NCI-H226 (cell line): ENCODE results near the gene PEX14.
A peak's percentile ranks its signal among the peaks of the same experiment; 100 is the strongest.
"Not testable (repeated sequence)": the region's sequence is repeated elsewhere in the genome, so short reads cannot be mapped to it uniquely, and the experiment has no call there.

Experiments used
- DNase-seq: peaks from one replicate; pipeline ENCODE4 v3.0.0-alpha.2; 2015

PEX14 gene, protein sequence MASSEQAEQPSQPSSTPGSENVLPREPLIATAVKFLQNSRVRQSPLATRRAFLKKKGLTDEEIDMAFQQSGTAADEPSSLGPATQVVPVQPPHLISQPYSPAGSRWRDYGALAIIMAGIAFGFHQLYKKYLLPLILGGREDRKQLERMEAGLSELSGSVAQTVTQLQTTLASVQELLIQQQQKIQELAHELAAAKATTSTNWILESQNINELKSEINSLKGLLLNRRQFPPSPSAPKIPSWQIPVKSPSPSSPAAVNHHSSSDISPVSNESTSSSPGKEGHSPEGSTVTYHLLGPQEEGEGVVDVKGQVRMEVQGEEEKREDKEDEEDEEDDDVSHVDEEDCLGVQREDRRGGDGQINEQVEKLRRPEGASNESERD

DNA sequence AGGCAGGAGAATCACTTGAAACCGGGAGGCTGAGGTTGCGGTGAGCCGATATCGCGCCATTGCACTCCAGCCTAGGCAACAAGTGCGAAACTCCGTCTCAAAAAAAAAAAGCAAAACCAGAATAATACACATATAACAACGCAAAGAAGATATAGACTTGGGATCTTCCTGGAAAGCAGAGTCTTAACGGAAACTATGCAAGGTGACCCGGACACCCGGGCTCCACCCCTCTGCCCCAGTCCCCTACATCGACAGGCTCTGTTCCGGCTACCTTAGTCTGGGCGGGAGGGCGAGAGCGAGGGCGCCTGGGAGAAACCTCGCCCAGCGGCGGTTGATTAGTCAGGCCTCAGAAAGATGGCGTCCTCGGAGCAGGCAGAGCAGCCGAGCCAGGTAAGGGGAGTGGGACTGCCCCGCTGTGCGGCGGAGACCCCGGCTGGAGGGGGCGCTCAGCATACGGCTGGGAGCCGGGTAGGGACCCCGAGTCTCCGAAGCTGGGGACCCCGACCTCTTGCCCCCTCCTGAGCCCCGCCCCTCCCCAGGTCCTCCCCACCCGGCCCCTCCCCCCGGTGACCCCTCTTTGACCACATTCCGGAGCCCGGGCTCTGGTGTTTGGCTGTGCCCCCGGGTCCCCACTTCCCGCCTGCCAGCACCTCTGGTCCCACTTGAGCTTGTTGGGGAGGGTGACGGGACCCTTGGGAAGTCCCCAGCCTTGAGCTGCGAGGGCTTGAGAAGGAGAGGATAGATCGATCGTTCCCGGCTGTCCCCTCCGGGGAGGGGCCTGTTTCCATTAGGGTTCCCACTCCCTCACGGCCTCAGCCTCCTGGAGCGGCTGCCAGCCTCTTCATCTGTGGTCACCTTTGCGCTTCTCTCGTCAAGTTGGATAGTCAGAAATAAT lies at the start of gene PEX14:
PEX14 (plus strand) TSS at position 338 of the 895 bp plus-strand sequence; CDS start at position 355, 17 bp downstream.
- DNase-seq = peak; percentile 91

DNA sequence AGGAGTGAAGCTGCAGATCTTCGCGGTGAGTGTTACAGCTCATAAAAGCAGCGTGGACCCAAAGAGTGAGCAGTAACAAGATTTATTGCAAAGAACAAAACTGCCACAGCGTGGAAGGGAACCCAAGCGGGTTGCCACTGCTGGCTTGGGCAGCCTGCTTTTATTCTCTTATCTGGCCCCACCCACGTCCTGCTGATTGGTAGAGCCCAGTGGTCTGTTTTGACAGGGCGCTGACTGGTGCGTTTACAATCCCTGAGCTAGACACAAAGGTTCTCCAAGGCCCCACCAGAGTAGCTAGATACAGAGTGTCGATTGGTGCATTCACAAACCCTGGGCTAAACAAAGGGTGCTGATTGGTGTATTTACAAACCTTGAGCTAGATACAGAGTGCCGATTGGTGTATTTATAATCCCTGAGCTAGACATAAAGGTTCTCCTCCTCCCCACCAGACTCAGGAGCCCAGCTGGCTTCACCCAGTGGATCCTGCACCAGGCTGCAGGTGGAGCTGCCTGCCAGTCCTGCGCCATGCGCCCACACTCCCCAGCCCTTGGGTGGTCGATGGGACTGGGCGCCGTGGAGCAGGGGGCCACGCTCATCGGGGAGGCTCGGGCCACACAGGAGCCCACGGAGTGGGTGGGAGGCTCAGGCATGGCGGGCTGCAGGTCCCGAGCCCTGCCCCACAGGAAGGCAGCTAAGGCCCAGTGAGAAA lies 48.8 kb upstream of the PEX14 start:
- DNase-seq = not testable (repeated sequence)

DNA sequence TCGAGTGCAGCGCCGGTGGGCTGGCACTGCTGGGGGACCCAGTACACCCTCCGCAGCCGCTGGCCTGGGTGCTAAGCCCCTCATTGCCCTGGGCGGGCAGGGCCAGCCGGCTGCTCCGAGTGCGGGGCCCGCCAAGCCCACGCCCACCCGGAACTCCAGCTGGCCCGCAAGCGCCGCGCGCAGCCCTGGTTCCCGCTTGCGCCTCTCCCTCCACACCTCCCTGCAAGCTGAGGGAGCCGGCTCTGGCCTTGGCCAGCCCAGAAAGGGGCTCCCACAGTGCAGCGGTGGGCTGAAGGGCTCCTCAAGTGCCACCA lies 48.3 kb upstream of the PEX14 start:
- not testable (repeated sequence) for DNase-seq

DNA sequence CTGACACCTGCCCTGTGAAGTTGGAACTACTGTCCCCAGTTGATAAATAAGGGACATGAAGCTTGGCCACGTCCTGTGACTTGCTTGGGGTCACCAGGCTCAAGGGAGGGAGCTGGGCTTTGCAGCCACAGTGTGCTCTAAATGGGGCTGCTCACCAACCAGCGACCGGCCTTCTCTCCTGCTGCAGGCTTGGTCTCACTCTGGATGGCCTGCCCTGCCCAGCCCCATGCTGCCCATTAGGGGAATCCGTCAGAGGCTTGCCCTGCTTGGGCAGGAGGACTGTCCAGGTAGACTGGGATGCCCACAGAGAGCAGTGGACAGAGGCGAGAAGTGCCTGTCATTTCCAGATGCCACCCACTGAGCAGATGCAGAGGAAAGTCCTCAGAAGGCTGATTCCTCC lies 45.8 kb upstream of the PEX14 start:
- DNase-seq = no peak

DNA sequence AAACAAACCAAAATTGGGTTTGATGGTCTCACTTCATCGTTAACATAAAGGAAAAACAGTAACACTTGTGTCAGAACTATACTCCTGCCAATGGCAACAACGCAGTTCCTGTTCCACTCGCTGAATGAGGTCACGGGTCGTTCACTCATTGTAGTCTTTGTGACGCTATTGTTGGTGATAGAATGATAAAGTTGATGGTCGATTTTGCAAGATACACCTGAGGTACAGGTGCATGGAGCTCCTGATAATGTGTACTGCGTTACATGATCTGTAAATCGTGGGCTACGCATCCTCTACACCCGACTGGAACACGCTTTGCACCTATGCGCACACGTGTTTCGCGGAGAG lies 44.9 kb upstream of the PEX14 start:
- DNase-seq = no peak

DNA sequence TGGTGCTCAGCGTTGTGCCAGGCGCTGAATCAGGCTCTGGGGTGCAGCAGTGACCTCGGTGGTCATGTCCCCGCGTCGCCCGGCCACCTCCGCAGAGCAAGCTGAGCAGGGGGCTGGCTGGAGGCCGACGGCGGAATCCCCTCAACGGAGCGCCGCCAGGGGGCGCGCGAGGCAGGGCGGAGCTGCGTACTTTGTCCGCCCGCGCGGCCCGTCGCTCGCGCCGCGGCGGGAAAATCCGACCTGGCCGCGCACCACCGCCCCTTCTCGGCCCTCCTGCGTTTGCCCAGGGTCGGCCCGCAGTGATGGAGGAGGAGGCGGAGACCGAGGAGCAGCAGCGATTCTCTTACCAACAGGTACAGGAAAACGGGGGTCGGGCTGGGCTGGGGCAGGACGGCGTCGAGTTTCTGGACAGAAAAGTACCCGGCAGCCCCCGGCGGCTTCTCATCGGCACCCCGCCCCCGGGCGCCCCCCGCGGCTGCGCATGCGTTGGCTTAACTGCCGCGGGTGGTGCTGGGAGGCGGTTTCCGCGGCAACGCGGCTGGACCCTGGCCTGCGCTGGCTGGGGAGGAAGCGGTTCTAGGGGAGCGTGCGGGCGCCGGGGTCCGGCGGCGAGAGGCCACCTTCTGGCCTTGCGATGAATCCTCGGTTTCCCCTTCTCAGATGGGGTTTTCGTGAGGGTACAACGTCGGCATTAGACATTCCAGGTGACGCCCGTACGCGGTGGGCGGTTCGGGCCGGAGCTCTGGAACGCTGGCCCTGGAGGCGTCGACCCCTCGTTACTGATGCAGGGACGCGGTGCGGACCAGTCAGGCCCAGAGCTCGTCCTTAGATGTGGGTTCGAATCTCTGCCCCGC lies 44.3 kb upstream of the PEX14 start, which contains the start of gene CENPS:
CENPS (plus strand) TSS at position 218 of the 854 bp plus-strand sequence; CDS start at position 303, 85 bp downstream.
- peak; percentile 82 for DNase-seq

DNA sequence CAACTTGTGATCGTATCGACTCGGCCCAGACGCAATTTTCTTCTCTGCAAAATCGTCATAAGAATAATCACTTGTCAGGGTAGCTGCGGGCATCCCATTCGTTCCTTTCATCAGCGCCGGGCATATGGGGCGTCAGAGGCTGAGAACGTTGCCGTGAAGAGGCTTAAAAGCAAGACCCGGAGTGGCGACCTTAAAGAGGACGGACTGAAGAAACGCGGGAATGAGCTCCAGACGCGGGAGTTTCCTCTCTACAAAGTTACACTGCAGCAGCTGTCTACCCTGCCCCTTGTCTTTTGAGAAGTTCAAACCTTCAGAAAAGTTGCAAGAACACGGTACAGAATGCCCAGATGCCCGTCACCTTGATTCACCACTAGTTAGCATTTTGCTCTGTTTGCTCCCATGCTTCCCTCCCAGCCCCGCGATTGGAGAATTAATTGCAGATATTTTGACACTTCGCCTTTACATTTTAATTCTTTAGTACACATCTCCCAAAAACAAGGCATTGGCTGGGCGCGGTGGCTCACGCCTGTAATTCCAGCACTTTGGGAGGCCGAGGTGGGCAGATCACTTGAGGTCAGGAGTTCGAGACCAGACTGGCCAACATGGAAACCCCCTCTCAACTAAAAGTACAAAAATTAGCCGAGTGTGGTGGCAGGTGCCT lies 43.5 kb upstream of the PEX14 start:
- DNase-seq = no peak

DNA sequence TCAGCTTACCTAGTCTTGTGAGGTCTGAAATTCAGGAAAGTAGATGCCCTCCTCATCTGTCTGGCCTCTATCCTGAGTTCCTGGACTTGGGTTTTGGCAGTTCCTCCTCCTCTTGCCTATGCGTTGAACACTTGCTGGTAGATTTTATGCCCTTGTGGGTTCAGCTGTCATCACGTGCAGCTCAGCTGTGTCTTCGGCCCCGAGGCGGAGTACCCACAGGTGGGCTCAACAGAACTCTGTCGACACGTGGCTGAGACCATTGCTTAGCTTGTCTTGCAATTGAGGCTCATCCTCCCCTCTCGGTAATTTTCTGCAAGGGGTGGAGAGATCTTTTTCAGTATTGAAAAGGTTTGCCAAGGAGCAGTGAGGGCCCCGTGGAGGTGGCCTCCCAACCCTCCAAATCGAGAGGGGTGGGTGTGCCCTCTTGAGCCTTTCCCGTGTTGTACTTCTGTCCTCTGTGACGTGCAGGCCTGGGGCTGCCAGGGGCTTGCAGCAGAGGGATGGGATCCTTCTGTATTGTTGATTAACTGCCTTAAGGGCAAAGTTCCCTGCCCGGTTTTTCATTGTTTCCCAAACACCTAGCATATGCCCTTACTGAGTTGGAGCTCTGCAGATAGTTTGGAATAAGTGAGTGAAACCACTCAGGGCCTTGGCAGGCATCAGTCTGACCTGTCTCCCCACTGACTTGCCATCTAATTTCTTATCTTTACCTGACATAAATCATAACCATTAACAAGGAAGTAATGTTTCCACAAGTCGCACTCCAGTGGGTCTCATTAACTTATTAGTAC lies 41.6 kb upstream of the PEX14 start:
- no peak for DNase-seq

DNA sequence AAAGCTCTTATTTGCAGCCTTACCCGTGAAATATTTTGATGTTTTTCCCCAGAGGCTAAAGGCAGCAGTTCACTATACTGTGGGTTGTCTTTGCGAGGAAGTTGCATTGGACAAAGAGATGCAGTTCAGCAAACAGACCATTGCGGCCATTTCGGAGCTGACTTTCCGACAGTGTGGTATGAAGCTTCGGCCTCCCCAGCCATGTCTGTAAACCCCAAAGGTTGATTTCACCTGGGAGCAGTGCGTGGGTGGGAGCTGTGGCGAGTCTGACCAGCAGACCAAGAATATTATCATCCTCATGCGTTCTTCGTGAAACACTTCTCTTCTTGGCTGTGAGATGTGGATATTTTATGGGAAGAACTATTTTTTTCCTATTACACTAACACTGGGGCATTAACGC lies 41.0 kb upstream of the PEX14 start:
- no peak for DNase-seq

DNA sequence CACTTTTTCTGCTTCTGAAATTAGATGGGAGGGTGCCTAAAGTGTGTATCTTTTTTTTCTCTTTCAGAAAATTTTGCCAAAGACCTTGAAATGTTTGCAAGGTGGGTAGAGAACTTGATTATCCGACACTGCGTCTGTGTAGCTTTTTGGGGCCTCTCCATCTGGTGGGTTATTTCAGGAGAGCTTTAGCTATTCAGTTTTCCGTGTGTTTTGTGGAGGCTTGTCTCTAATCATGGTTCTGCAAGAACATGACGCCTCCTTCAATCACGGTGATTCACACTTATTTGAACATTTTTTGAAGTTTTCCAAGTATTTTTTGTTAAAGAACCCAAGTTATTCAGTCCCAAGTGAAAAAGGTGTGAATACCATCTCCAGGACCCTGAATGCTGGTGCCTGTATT lies 40.2 kb upstream of the PEX14 start:
- DNase-seq = no peak

DNA sequence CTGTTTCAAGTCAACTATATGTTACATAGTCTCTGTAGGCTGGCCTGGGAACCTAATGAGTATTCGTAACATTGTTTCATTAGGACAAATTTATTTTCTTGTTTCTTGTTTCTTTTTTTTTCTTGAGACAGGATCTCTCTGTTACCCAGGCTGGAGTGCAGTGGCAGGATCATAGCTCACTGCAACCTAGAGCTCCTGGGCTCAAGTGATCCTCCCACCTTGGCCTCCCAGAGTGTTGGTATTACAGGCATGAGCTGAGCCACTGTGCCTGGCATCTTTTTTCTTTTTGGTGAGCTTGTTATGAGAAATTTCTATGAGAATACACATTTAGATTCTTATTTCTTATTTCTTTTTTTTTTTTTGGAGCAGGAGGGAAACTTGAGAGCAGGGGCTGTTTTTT lies 37.7 kb upstream of the PEX14 start:
- no peak for DNase-seq

DNA sequence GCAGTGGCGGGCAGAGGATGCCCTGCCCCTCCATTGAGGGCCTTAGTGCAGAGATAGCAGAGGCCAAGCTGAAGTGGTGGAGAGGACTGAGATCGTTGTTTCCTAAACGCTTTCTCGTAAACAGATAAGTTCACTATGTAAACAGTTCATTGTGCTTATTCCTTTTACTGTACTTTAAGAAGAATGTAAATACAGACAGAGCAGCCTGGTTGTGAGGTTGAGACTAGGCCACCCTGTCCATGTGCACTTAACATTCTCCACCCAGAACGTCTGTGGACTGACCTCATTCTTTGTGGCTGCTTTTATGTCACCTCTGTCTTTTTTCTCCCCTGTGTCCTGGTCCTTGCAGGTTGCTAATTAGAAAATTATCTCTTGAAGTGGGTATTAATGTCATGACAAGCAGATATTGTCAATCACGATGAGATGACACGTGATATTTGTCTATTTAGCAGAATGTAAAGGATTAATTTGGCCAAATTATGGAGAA lies 36.0 kb upstream of the PEX14 start:
- no peak for DNase-seq

DNA sequence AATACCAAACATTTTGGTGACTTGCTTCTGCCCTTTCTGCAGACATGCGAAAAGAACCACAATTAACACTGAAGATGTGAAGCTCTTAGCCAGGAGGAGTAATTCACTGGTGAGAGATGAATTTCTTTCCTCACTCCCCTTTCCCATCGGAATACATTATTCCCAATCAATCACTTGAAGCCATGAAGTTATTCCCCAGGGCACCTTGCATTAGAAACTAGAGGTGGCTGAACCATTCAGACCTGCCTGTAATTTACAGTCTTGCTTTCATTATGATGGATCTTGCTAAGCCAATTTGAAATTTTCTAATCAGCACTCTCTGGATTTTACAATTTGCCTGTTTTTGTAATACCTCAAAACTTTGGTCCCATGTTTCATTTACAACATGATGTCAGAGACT lies 34.4 kb upstream of the PEX14 start:
- no peak for DNase-seq

DNA sequence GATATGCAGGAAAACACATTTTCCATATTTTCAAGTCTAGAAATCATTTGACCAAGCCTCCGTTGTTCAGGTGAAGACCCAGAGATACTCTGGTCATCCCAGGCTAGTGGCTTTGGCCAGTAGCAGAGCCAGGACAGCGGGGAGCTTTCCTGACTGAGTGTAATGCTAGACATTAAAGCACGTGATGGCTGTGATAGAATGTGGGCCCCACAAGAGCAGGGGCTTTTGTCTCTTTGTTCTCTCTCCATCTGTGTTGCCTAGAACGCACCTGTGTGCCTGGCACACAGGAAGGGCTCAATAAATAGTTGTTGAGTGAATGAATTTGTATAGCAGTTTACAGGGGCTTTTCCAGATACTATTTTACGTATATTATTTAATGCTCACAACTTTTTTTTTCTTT lies 34.0 kb upstream of the PEX14 start:
- DNase-seq = no peak

DNA sequence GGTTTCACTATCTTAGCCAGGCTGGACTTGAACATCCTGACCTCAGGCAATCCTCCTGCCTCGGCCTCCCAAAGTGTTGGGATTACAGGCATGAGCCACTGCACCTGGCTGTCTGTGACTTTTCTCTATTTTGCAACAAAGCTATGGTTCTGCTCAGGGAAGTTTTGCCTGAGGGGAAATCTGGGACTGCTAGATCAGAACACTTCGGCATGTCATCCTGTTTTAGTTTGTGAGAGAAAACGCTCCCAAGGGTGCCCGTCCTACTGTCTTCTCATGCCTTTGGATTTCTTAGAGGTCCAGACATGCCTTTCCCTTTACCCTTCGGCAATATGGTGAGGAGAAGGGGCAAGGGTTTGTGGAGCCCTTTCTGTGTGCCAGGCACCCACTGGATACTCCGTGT lies 30.5 kb upstream of the PEX14 start:
- DNase-seq = no peak

DNA sequence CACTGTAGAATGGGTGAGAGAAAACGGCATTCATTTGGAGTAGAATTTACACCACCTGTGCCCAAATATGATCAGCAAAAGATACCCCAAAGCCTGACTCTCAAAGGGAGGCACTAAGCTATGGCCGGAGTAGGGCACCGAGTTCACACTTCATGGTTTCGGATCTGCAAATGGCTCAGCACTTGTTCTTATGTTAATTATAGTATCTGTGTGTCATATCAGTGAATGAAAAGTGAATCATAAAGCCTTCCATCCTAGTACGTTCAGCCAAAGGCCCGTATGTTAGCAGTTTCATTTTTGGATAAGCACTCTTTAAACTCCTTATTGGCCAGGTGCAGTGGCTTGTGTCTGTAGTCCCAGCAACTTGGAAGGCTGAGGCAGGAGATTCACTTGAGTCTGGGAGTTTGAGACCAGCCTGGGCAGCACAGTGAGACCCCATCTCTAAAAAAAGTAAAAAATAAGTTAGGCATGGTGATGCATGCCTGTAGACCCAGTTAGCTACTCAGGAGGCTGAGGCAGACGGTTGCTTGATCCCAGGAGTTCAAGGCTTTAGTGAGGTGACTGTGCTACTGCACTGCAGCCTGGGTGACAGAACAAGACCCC lies 29.9 kb upstream of the PEX14 start:
- no peak for DNase-seq

DNA sequence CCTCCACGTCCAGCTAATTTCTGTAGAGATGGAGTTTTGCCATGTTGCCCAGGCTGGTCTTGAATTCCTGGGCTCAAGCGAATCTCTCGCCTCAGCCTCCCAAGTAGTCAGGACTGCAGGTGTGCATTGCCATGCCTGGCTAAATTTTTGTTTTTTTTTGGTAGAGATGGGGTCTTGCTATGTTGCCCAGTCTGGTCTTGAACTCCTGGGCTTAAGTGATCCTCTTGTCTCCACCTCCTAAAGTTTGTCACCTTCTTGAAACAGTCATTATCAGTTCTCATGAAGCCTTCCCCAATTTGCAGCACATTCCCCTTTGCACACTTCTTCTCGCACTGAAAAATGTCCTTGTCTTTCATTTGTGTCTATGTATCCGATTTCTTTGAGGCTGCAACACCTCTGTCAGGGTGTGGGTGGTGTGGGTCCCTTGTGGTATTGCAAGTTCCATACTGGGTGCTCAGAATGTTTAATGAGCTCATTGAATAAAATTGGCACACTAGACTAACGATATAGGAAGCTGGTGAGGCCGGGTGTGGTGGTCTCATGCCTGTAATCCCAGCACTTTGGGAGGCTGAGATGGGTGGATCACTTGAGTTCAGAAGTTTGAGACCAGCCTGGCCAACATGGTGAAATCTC lies 27.8 kb upstream of the PEX14 start:
- DNase-seq = no peak

DNA sequence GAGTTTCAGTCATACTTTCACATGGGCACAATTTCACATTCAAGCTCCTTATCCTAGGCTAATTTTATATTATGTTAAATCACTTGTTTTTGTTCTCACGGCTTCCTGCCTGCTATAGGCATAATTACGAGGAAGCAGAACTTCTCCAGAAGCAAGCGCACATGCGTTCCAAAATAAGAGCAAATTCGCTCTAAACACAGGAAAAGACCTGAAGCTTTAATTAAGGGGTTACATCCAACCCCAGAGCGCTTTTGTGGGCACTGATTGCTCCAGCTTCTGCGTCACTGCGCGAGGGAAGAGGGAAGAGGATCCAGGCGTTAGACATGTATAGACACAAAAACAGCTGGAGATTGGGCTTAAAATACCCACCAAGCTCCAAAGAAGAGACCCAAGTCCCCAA lies 25.0 kb upstream of the PEX14 start, which contains the start of gene CORT:
CORT (plus strand) TSS at position 281 of the 400 bp plus-strand sequence. CDS start 193 bp downstream, outside the sequence.
- DNase-seq = no peak

DNA sequence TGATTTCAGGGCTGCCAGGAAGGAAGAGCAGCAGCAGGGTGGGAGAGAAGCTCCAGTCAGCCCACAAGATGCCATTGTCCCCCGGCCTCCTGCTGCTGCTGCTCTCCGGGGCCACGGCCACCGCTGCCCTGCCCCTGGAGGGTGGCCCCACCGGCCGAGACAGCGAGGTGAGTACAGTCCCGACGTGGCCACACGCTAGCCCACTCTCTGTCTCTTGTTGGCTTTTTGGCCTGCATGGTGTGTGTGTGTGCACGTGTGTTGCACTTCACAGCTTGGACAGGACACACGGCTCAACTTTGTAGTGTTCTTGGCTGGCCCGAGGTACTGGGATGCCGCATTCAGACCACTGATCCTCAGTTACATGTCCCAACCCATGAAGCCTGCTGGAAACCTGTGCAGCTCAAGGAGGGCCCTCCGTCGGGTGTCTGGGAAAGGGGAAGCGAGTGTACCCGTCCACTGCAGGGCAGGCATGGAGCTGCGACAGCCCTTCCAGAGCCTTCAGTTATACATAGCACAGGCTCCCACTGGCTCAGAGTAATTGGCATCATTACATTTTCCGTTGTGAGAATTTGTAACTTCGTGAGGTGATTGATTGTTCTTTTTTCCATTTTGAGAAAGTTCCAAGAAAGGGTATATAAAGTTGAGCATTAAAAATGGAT lies 24.5 kb upstream of the PEX14 start:
- no peak for DNase-seq
